ENCODE data around the gene GRAMD1A.
"Not testable (repeated sequence)": the region's sequence is repeated elsewhere in the genome, so short reads cannot be mapped to it uniquely, and the experiment has no call there.

The GRAMD1A gene

GRCh38 chr19:35034588-35035382 lies 34.7 kb downstream of the GRAMD1A start:
- DNase-seq (ENCODE audit: low read depth, low spot score): no peak

- no peak for DNase-seq (ENCODE audit: low read depth, low spot score)
Observed at GRCh38 chr19:35037716-35038622, 37.8 kb downstream of the GRAMD1A start.

- DNase-seq (ENCODE audit: low read depth, low spot score): no peak
Observed at GRCh38 chr19:35038623-35039512, 38.7 kb downstream of the GRAMD1A start.

- no peak for DNase-seq (ENCODE audit: low read depth, low spot score)
Observed at GRCh38 chr19:35039881-35040825, 40.0 kb downstream of the GRAMD1A start.

- DNase-seq (ENCODE audit: low read depth, low spot score): peak; percentile 79
Observed at GRCh38 chr19:35040826-35041547, 40.9 kb downstream of the GRAMD1A start.

- DNase-seq (ENCODE audit: low read depth, low spot score): peak; percentile 39
Observed at GRCh38 chr19:35041548-35042055, 41.5 kb downstream of the GRAMD1A start, which contains the start of gene HPN. Gene HPN, plus strand, starts transcription at chr19:35041721. Its CDS starts 786 bp downstream, at chr19:35042507.

- no peak for DNase-seq (ENCODE audit: low read depth, low spot score)
Observed at GRCh38 chr19:35042056-35042730, 42.1 kb downstream of the GRAMD1A start.

GRCh38 chr19:35042954-35043604 lies 43.0 kb downstream of the GRAMD1A start:
- DNase-seq (ENCODE audit: low read depth, low spot score): no peak

- no peak for DNase-seq (ENCODE audit: low read depth, low spot score)
Observed at GRCh38 chr19:35043906-35044305, 43.8 kb downstream of the GRAMD1A start.

- DNase-seq (ENCODE audit: low read depth, low spot score): peak; percentile 94
Observed at GRCh38 chr19:35044317-35045117, 44.4 kb downstream of the GRAMD1A start.

GRCh38 chr19:35045667-35046300 lies 45.7 kb downstream of the GRAMD1A start:
- DNase-seq (ENCODE audit: low read depth, low spot score): peak; percentile 41

GRCh38 chr19:35046461-35046860 lies 46.3 kb downstream of the GRAMD1A start:
- DNase-seq (ENCODE audit: low read depth, low spot score): no peak

- DNase-seq (ENCODE audit: low read depth, low spot score): no peak
Observed at GRCh38 chr19:35048911-35049411, 48.8 kb downstream of the GRAMD1A start.

- no peak for DNase-seq (ENCODE audit: low read depth, low spot score)
Observed at GRCh38 chr19:35049456-35049855, 49.3 kb downstream of the GRAMD1A start.

GRCh38 chr19:35050662-35051061 lies 50.5 kb downstream of the GRAMD1A start:
- DNase-seq (ENCODE audit: low read depth, low spot score): not testable (repeated sequence)

- DNase-seq (ENCODE audit: low read depth, low spot score): not testable (repeated sequence)
Observed at GRCh38 chr19:35051268-35051667, 51.1 kb downstream of the GRAMD1A start.

GRCh38 chr19:35051796-35052195 lies 51.7 kb downstream of the GRAMD1A start:
- DNase-seq (ENCODE audit: low read depth, low spot score): no peak

Measured in ELF-1 (cell line).